H1 (cell line): ENCODE measurements around the gene KIF15. TPM values are rescaled to one million over a fixed set of nuclear protein-coding genes. Genes with fewer than 3 reads are reported as not detected.

Source experiments
- CTCF ChIA-PET: fragments of 300-600 bp; sonication (Branson Sonifier 250); formaldehyde crosslinking; loops from one replicate; lab custom pipeline; 2021; ENCODE audit not compliant: partially characterized antibody; lab: Charles Lee
- POLR2A ChIA-PET: fragments of 300-600 bp; sonication (Branson Sonifier 250); formaldehyde crosslinking; loops from one replicate; lab custom pipeline; 2021; ENCODE audit warnings: inconsistent platforms; ENCODE audit not compliant: partially characterized antibody; lab: Charles Lee
- DNase-seq, 2 experiments: peaks; one replicate each; pipeline versions ENCODE4 v3.0.0 to v3.0.0-alpha.2; 2010 to 2022; ENCODE audit warnings: low spot score in 2 of 2, low read depth in 1 of 2, mixed read lengths in 1 of 2
- FAIRE-seq: peaks from 2 replicates; lab custom pipeline; 2011; peaks lifted over from hg19 to GRCh38; lab: Jason Lieb, UNC
- H2AFZ ChIP-seq: 2 replicates; pipeline ENCODE4 v1.8.1; 2012; ENCODE audit warnings: low read length, inconsistent platforms
- H2AK5ac ChIP-seq: 2 replicates; pipeline ENCODE4 v1.6.1; 2013; ENCODE audit warnings: low read depth, low read length
- H2BK120ac ChIP-seq: replicated peaks from 2 replicates; pipeline ENCODE3; 2013; ENCODE audit warnings: low read depth, low read length, inconsistent platforms
- H2BK12ac ChIP-seq: 2 replicates; pipeline ENCODE4 v1.6.1; 2013; ENCODE audit warnings: low read depth, low read length
- H2BK15ac ChIP-seq: 2 replicates; pipeline ENCODE4 v1.6.1; 2013; ENCODE audit warnings: low read length
- H2BK20ac ChIP-seq: 2 replicates; pipeline ENCODE4 v1.6.1; 2013; ENCODE audit warnings: low read length
- H2BK5ac ChIP-seq: 2 replicates; pipeline ENCODE4 v1.6.1; 2013; ENCODE audit warnings: low read depth, low read length
- H3K14ac ChIP-seq: 2 replicates; pipeline ENCODE4 v1.6.1; 2013; ENCODE audit warnings: inconsistent platforms; ENCODE audit not compliant: insufficient read length
- H3K18ac ChIP-seq: 2 replicates; pipeline ENCODE4 v1.6.1; 2013; ENCODE audit warnings: low read length; ENCODE audit errors: extremely low read depth
- H3K23ac ChIP-seq: 2 replicates; pipeline ENCODE4 v1.6.1; 2013; ENCODE audit warnings: inconsistent platforms; ENCODE audit not compliant: insufficient read length
- H3K23me2 ChIP-seq: 2 replicates; pipeline ENCODE4 v1.6.1; 2013; ENCODE audit warnings: low read depth, low read length
- H3K27ac ChIP-seq: 2 replicates; pipeline ENCODE4 v1.6.1; 2011; ENCODE audit warnings: low read depth, low read length, inconsistent platforms
- H3K27me3 ChIP-seq, 4 experiments: replicated peaks in 1 of 4; 1 replicate in 1 of 4; 2 replicates in 3 of 4; pipeline versions ENCODE4 v1.6.1 to v1.8.1; 2011 to 2013; ENCODE audit warnings: low read length in 3 of 4, mild to moderate bottlenecking in 3 of 4, inconsistent platforms in 2 of 4, mixed read lengths in 2 of 4, moderate library complexity in 1 of 4; ENCODE audit not compliant: control insufficient read depth in 3 of 4, insufficient read depth in 3 of 4; ENCODE audit errors: extremely low read depth in 1 of 4
- H3K36me3 ChIP-seq, 4 experiments: 2 replicates each; pipeline versions ENCODE4 v1.6.1 to v1.8.1; 2011 to 2013; ENCODE audit warnings: mild to moderate bottlenecking in 4 of 4, low read length in 3 of 4, moderate library complexity in 2 of 4, control low read depth in 1 of 4, inconsistent platforms in 1 of 4; ENCODE audit not compliant: insufficient read depth in 4 of 4, control insufficient read depth in 2 of 4
- H3K4ac ChIP-seq: replicated peaks from 2 replicates; pipeline ENCODE3; 2013; ENCODE audit warnings: low read length, low read depth, mixed read lengths, inconsistent platforms; ENCODE audit not compliant: insufficient read length
- H3K4me1 ChIP-seq, 4 experiments: replicated peaks in 1 of 4; 1 replicate in 1 of 4; 2 replicates in 3 of 4; pipeline versions ENCODE4 v1.6.1 to v1.8.1; 2011 to 2013; ENCODE audit warnings: low read length in 3 of 4, inconsistent platforms in 2 of 4, mixed read lengths in 1 of 4; ENCODE audit not compliant: insufficient read depth in 4 of 4, control insufficient read depth in 3 of 4
- H3K4me2 ChIP-seq, 2 experiments: 2 replicates each; pipeline versions ENCODE4 v1.6.1 to v1.8.1; 2011 to 2013; ENCODE audit warnings: low read depth in 2 of 2, low read length in 2 of 2, control low read depth in 1 of 2, inconsistent platforms in 1 of 2, mild to moderate bottlenecking in 1 of 2; ENCODE audit not compliant: insufficient read depth in 1 of 2
- H3K4me3 ChIP-seq, 4 experiments: fragments of 200-600, 300-600 bp in 1 of 4; sonication (generic), shearing (Covaris generic), sonication (Bioruptor Twin) in 1 of 4; 2 replicates each; pipeline versions ENCODE4 v1.5.1 to v1.8.1; 2011 to 2016; ENCODE audit warnings: low read length in 4 of 4, low read depth in 3 of 4, control low read depth in 2 of 4, inconsistent platforms in 2 of 4, mild to moderate bottlenecking in 2 of 4, mixed read lengths in 1 of 4, moderate library complexity in 1 of 4; ENCODE audit not compliant: insufficient read depth in 2 of 4; ENCODE audit errors: extremely low read depth in 1 of 4
- H3K56ac ChIP-seq: replicated peaks from 2 replicates; pipeline ENCODE3; 2013; ENCODE audit warnings: low read depth, mild to moderate bottlenecking, mixed read lengths, low read length, inconsistent platforms; ENCODE audit not compliant: insufficient read length
- H3K79me1 ChIP-seq: 2 replicates; pipeline ENCODE4 v1.6.1; 2013; ENCODE audit warnings: low read depth, low read length, control low read depth
- H3K79me2 ChIP-seq, 2 experiments: 2 replicates each; pipeline versions ENCODE4 v1.6.1 to v1.8.1; 2012 to 2013; ENCODE audit warnings: low read length in 2 of 2, mild to moderate bottlenecking in 2 of 2, inconsistent platforms in 1 of 2; ENCODE audit not compliant: insufficient read depth in 2 of 2, control insufficient read depth in 1 of 2
- H3K9ac ChIP-seq, 4 experiments: replicated peaks in 1 of 4; 1 replicate in 1 of 4; 2 replicates in 3 of 4; pipeline versions ENCODE4 v1.6.1 to v1.8.1; 2011 to 2013; ENCODE audit warnings: low read depth in 3 of 4, low read length in 3 of 4, control low read depth in 2 of 4, mild to moderate bottlenecking in 2 of 4, moderate library complexity in 2 of 4, inconsistent platforms in 1 of 4; ENCODE audit errors: extremely low read depth in 1 of 4
- H3K9me3 ChIP-seq, 2 experiments: 2 replicates each; pipeline versions ENCODE4 v1.6.1 to v1.8.1; 2012 to 2013; ENCODE audit warnings: mild to moderate bottlenecking in 2 of 2, moderate library complexity in 2 of 2, control low read depth in 1 of 2, inconsistent platforms in 1 of 2, low read depth in 1 of 2, low read length in 1 of 2, mixed read lengths in 1 of 2; ENCODE audit not compliant: insufficient read depth in 2 of 2
- H4K20me1 ChIP-seq, 2 experiments: replicated peaks in 1 of 2; 2 replicates each; pipeline versions ENCODE3 to v1.8.1; 2011 to 2013; ENCODE audit warnings: inconsistent platforms in 2 of 2, low read length in 2 of 2, mild to moderate bottlenecking in 1 of 2; ENCODE audit not compliant: insufficient read depth in 2 of 2, control insufficient read depth in 1 of 2
- H4K5ac ChIP-seq: 2 replicates; pipeline ENCODE4 v1.6.1; 2013; ENCODE audit warnings: low read length, low read depth, mixed read lengths, inconsistent platforms; ENCODE audit not compliant: insufficient read length
- H4K8ac ChIP-seq: 2 replicates; pipeline ENCODE4 v1.8.0; 2013; ENCODE audit warnings: mild to moderate bottlenecking, moderate library complexity, low read length, inconsistent platforms; ENCODE audit not compliant: insufficient read depth; ENCODE audit errors: extremely low read depth
- H4K91ac ChIP-seq: replicated peaks from 2 replicates; pipeline ENCODE3; 2013; ENCODE audit warnings: low read length, mixed read lengths, inconsistent platforms; ENCODE audit not compliant: insufficient read length
- CEBPB ChIP-seq: IDR thresholded peaks from 2 replicates; pipeline ENCODE4 v1.6.1; 2012; ENCODE audit warnings: low read depth, low read length
- HDAC2 ChIP-seq, 2 experiments: fragments of 300-600 bp in 1 of 2; sonication (generic) in 1 of 2; IDR thresholded peaks; 2 replicates each; pipeline ENCODE4 v1.6.1; 2011 to 2012; ENCODE audit warnings: low read depth in 2 of 2, low read length in 2 of 2, mild to moderate bottlenecking in 2 of 2, moderate library complexity in 2 of 2, borderline replicate concordance in 1 of 2, inconsistent platforms in 1 of 2
- JUN ChIP-seq: IDR thresholded peaks from 2 replicates; pipeline ENCODE4 v1.6.1; 2011; ENCODE audit warnings: low read depth, mild to moderate bottlenecking, improper control_type of control experiment, low read length
- KDM1A ChIP-seq: fragments of 200-600, 300-600 bp; sonication (generic); IDR thresholded peaks from 2 replicates; pipeline ENCODE4 v1.7.1; 2016; ENCODE audit warnings: mild to moderate bottlenecking, low read length, borderline replicate concordance
- POLR2AphosphoS5 ChIP-seq: IDR thresholded peaks from 2 replicates; pipeline ENCODE4 v1.6.1; 2011; ENCODE audit warnings: low read depth, low read length
- RBBP5 ChIP-seq: IDR thresholded peaks from 2 replicates; pipeline ENCODE4 v1.7.1; 2012; ENCODE audit warnings: low read depth, mild to moderate bottlenecking, inconsistent platforms, low read length, moderate library complexity, borderline replicate concordance
- RFX5 ChIP-seq: IDR thresholded peaks from 2 replicates; pipeline ENCODE4 v1.6.1; 2011; ENCODE audit warnings: low read depth, low read length, improper control_type of control experiment, borderline replicate concordance
- WGBS, 2 experiments: shearing (Covaris generic) in 1 of 2; methylation state at CpG; one replicate each; pipeline versions ENCODE4 v1.1.6 to v1.1.7; 2013 to 2015; ENCODE audit warnings: low lambda C conversion rate in 2 of 2, mixed read lengths in 2 of 2, inconsistent platforms in 1 of 2, low coverage in 1 of 2, missing lambda C conversion rate in 1 of 2; ENCODE audit not compliant: insufficient replicate concordance in 2 of 2, insufficient coverage in 1 of 2, insufficient read length in 1 of 2; ENCODE audit errors: extremely low coverage in 1 of 2, missing lambda C conversion rate in 1 of 2; 5-methylcytosine and 5-hydroxymethylcytosine counted together
- polyA plus RNA-seq, 7 experiments: library from polyadenylated mRNA; depleted of rRNA in 3 of 7; stranded (reverse) in 5 of 7; unstranded in 2 of 7; fragments of >200 nt in 5 of 7; fragments of 200-250 nt in 2 of 7; gene quantifications; 1 replicate in 5 of 7; 2 replicates in 1 of 7; 4 replicates in 1 of 7; pipeline versions ENCODE4 v1.2.1 to v1.2.3, GENCODE V29; 2011 to 2013; ENCODE audit warnings: missing spikeins in 2 of 7, mixed read lengths in 2 of 7
- total RNA-seq: library from RNA; stranded (reverse); fragmentation: NEBNext Ultra II Directional; extraction: Animal tissue kit (Norgen Biotek cat#: 25700); gene quantifications from 2 replicates; pipeline ENCODE4 v1.2.1, GENCODE V29; 2021
- TF ChIP-seq, protein P1 (sequence below), 3 experiments: IDR thresholded peaks; 1 replicate in 2 of 3; 2 replicates in 1 of 3; pipeline versions ENCODE4 v1.5.1 to v1.6.1; 2011; ENCODE audit warnings: low read length in 3 of 3, mild to moderate bottlenecking in 3 of 3, inconsistent platforms in 2 of 3, low read depth in 1 of 3, moderate library complexity in 1 of 3; ENCODE audit not compliant: insufficient read depth in 1 of 3; ENCODE audit errors: control extremely low read depth in 1 of 3
- TF ChIP-seq, protein P2 (sequence below): IDR thresholded peaks from 2 replicates; pipeline ENCODE4 v1.6.1; 2012; ENCODE audit warnings: low read length, inconsistent platforms

Gene KIF15
- total and polyA plus RNA-seq, 2 of the 8 experiments (the other 6 are each of a cell fraction or from before 2014, with no cell fraction given) = 4.2 to 25.5 TPM

DNA sequence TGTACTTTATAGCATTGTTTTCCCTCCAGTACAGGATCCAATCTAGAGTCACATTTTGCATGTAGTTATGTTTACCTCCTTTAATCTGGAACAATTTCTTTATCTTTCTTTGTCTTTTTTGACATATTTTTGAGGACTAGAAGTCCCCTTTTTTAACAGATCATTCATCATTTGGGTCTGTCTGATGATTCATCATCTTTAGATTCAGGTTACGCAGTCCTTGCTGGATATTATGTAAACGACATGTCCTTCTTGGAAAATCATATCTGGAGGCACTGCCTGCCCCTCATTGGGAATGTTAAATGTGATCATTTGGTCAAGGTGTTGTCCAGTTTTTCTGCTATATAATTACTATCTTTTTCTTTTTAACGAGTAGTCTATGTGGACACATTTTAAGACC is 131.1 kb downstream of the KIF15 start:
- no peak for FAIRE-seq
- 85% methylated on average over 3 of the region's 3 CpGs; no CpG with 5 or more reads in 1 of the 2 experiments for WGBS, 2 experiments
- TF ChIP-seq KDM1A (no peak), HDAC2 (IDR thresholded peaks at IDR 0.05; ENCODE audit: borderline replicate concordance in 1 of 2, low read depth in 2 of 2, low read length in 2 of 2) (no peak), JUN (no peak), RFX5 (no peak), CEBPB (no peak), RBBP5 (no peak), POLR2AphosphoS5 (no peak)
- TF ChIP-seq, protein P1, sequence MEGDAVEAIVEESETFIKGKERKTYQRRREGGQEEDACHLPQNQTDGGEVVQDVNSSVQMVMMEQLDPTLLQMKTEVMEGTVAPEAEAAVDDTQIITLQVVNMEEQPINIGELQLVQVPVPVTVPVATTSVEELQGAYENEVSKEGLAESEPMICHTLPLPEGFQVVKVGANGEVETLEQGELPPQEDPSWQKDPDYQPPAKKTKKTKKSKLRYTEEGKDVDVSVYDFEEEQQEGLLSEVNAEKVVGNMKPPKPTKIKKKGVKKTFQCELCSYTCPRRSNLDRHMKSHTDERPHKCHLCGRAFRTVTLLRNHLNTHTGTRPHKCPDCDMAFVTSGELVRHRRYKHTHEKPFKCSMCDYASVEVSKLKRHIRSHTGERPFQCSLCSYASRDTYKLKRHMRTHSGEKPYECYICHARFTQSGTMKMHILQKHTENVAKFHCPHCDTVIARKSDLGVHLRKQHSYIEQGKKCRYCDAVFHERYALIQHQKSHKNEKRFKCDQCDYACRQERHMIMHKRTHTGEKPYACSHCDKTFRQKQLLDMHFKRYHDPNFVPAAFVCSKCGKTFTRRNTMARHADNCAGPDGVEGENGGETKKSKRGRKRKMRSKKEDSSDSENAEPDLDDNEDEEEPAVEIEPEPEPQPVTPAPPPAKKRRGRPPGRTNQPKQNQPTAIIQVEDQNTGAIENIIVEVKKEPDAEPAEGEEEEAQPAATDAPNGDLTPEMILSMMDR (IDR thresholded peaks at IDR 0.05; ENCODE audit: control extremely low read depth in 1 of 3, insufficient read depth in 1 of 3, low read depth in 1 of 3, low read length in 3 of 3) = no peak
- TF ChIP-seq, protein P2, sequence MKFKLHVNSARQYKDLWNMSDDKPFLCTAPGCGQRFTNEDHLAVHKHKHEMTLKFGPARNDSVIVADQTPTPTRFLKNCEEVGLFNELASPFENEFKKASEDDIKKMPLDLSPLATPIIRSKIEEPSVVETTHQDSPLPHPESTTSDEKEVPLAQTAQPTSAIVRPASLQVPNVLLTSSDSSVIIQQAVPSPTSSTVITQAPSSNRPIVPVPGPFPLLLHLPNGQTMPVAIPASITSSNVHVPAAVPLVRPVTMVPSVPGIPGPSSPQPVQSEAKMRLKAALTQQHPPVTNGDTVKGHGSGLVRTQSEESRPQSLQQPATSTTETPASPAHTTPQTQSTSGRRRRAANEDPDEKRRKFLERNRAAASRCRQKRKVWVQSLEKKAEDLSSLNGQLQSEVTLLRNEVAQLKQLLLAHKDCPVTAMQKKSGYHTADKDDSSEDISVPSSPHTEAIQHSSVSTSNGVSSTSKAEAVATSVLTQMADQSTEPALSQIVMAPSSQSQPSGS = no peak

More for the DNA sequence above, 131.1 kb downstream of the KIF15 start:
- Histone ChIP-seq H3K23ac (no peak overlapping the region), H2BK20ac (no peak overlapping the region), H3K56ac (no peak overlapping the region), H3K27ac (no peak overlapping the region), H3K79me2 (no peaks in the 10 kb centered on the region), H3K9me3 (no peaks in the 10 kb centered on the region), H2AK5ac (no peak overlapping the region), H3K36me3 (no peaks in the 10 kb centered on the region), H2BK120ac (no peak overlapping the region), H3K4me1 (peaks cover 0 to 5% (median 3%) of the 10 kb centered on the region in 4 experiments; a peak in 3 of 7 replicates), H4K5ac (no peak overlapping the region), H4K20me1 (no peaks in the 10 kb centered on the region), H3K27me3 (no peaks in the 10 kb centered on the region), H3K14ac (no peak overlapping the region), H2BK5ac (no peak overlapping the region), H4K8ac (no peak overlapping the region), H2BK15ac (no peak overlapping the region), H3K18ac (no peak overlapping the region), H4K91ac (no peak overlapping the region), H2AFZ (no peak overlapping the region), H3K79me1 (no peaks in the 10 kb centered on the region; the same call in 1 of the 2 replicates), H3K9ac (no peak overlapping the region), H3K4ac (no peak overlapping the region), H3K4me2 (no peak overlapping the region), H3K4me3 (no peak overlapping the region), H2BK12ac (no peak overlapping the region), H3K23me2 (no peaks in the 10 kb centered on the region; the same call in 1 of the 2 replicates)
- DNase-seq = no peak
- POLR2A ChIA-PET = no interaction called here
- CTCF ChIA-PET = interaction anchor here (0.7 kb wide), 1 partner anchor 22 kb away, joined by 3 read pairs; no protein-coding TSS in a partner anchor
